ENCODE measurements around the gene RIMS1.

DNA sequence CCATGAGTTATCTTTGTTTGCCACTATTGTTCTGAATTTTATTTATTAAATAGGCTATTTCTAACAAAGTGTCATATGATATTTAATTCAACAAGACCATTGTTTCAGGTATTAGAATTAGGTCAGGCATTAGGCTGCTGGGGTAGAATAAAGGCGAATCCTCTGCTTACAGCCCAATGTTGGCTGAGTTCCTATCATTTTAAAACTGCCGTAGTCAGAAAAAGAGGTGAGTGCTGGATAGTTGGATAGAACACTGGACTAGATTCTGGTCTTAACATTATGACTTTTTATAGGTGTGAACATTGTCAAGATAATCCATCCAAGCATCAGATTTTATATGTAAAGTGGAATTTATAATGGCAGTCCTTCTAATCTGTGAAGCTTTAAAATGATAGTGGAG is 6.3 kb downstream of the RIMS1 start:
- TF ChIP-seq, protein P1, sequence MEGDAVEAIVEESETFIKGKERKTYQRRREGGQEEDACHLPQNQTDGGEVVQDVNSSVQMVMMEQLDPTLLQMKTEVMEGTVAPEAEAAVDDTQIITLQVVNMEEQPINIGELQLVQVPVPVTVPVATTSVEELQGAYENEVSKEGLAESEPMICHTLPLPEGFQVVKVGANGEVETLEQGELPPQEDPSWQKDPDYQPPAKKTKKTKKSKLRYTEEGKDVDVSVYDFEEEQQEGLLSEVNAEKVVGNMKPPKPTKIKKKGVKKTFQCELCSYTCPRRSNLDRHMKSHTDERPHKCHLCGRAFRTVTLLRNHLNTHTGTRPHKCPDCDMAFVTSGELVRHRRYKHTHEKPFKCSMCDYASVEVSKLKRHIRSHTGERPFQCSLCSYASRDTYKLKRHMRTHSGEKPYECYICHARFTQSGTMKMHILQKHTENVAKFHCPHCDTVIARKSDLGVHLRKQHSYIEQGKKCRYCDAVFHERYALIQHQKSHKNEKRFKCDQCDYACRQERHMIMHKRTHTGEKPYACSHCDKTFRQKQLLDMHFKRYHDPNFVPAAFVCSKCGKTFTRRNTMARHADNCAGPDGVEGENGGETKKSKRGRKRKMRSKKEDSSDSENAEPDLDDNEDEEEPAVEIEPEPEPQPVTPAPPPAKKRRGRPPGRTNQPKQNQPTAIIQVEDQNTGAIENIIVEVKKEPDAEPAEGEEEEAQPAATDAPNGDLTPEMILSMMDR (IDR thresholded peaks at IDR 0.05), result no peak
- TF ChIP-seq ZFX (IDR thresholded peaks at IDR 0.05; ENCODE audit: borderline replicate concordance), result no peak
